Progenitor cell of endocrine pancreas (in vitro differentiated cells): Measurements from ENCODE around the gene LRRC8B. TPM values are rescaled to one million over a fixed set of nuclear protein-coding genes. Genes with fewer than 3 reads are reported as not detected.
"Not testable (repeated sequence)": the region's sequence is repeated elsewhere in the genome, so short reads cannot be mapped to it uniquely, and the experiment has no call there.

ENCODE experiments used
- DNase-seq: peaks from one replicate; pipeline ENCODE4 v3.0.0; 2021; ENCODE audit warnings: low spot score; ENCODE audit not compliant: unreplicated experiment
- H3K27ac Mint-ChIP-seq: 2 replicates; pipeline ENCODE4 v1.8.0; 2021; ENCODE audit warnings: mild to moderate bottlenecking, moderate library complexity, mixed read lengths
- H3K27me3 Mint-ChIP-seq: 2 replicates; pipeline ENCODE4 v1.8.0; 2021; ENCODE audit warnings: mixed read lengths
- H3K36me3 Mint-ChIP-seq: 2 replicates; pipeline ENCODE4 v1.8.0; 2022; ENCODE audit warnings: mixed read lengths; ENCODE audit not compliant: insufficient read depth
- H3K4me1 Mint-ChIP-seq: 2 replicates; pipeline ENCODE4 v1.8.0; 2021; ENCODE audit warnings: low read depth, mixed read lengths
- H3K4me3 Mint-ChIP-seq: 2 replicates; pipeline ENCODE4 v1.8.0; 2021; ENCODE audit warnings: low read depth, mild to moderate bottlenecking, moderate library complexity, mixed read lengths
- H3K9me3 Mint-ChIP-seq: 2 replicates; pipeline ENCODE4 v1.8.0; 2021; ENCODE audit warnings: low read depth, mixed read lengths
- CTCF ChIP-seq: fragments of 200-600 bp; sonication (generic); IDR thresholded peaks from one replicate; pipeline ENCODE4 v1.5.0; 2021; ENCODE audit warnings: antibody characterized with exemption, mild to moderate bottlenecking; ENCODE audit not compliant: unreplicated experiment
- total RNA-seq: library from RNA; stranded (reverse); gene quantifications from 2 replicates; pipeline ENCODE4 v1.2.1, GENCODE V29; 2021

The LRRC8B gene
- total RNA-seq, 1 donor from 2014 or later = 22.2 TPM

- DNase-seq = no peak
- Mint-ChIP-seq H3K4me3 (no peak overlapping the region), H3K4me1 (no peaks in the 10 kb centered on the region), H3K27me3 (peaks cover 5% of the 10 kb centered on the region), H3K9me3 (peaks cover 12% of the 10 kb centered on the region), H3K36me3 (peaks cover 2% of the 10 kb centered on the region), H3K27ac (no peak overlapping the region)
- no peak for TF ChIP-seq CTCF
Measured at GRCh38 chr1:89518221-89518631, 6.4 kb upstream of the LRRC8B start.

GRCh38 chr1:89519779-89520358 is 4.8 kb upstream of the LRRC8B start:
- Mint-ChIP-seq H3K36me3 (no peaks in the 10 kb centered on the region), H3K27me3 (peaks cover 5% of the 10 kb centered on the region), H3K4me3 (no peak overlapping the region), H3K27ac (no peak overlapping the region), H3K4me1 (peaks cover 4% of the 10 kb centered on the region), H3K9me3 (no peaks in the 10 kb centered on the region)
- no peak for DNase-seq
- TF ChIP-seq CTCF = peak; percentile 60

- peaks cover 10% of the 10 kb centered on the region for H3K4me1 Mint-ChIP-seq
- H3K27me3 Mint-ChIP-seq, H3K9me3 Mint-ChIP-seq, DNase-seq, H3K4me3 Mint-ChIP-seq, H3K36me3 Mint-ChIP-seq, H3K27ac Mint-ChIP-seq: not testable (repeated sequence)
Measured at GRCh38 chr1:89521977-89522376, 2.7 kb upstream of the LRRC8B start.

- Mint-ChIP-seq H3K9me3 (no peaks in the 10 kb centered on the region), H3K4me3 (peak overlapping the region; percentile 82), H3K27me3 (peaks cover 5% of the 10 kb centered on the region), H3K4me1 (peaks cover 10% of the 10 kb centered on the region), H3K36me3 (no peaks in the 10 kb centered on the region), H3K27ac (peak overlapping the region; percentile 95)
- no peak for TF ChIP-seq CTCF
- DNase-seq = no peak
Measured at GRCh38 chr1:89523572-89524368, 859 bp upstream of the LRRC8B start.

GRCh38 chr1:89525169-89525855 is 683 bp downstream of the LRRC8B start:
- peak overlapping the region; percentile 93 for H3K27ac Mint-ChIP-seq
- peaks cover 5% of the 10 kb centered on the region for H3K27me3 Mint-ChIP-seq
- H3K9me3 Mint-ChIP-seq = no peaks in the 10 kb centered on the region
- H3K36me3 Mint-ChIP-seq = no peaks in the 10 kb centered on the region
- peak overlapping the region; percentile 82 for H3K4me3 Mint-ChIP-seq
- H3K4me1 Mint-ChIP-seq = peaks cover 10% of the 10 kb centered on the region
- no peak for TF ChIP-seq CTCF
- DNase-seq = peak; percentile 33
